NCI-H146 treated with DMSO at 0.1 percent for 48 hours (cell line): ENCODE measurements around the gene ZNF532.
"Not testable (repeated sequence)": the region's sequence is repeated elsewhere in the genome, so short reads cannot be mapped to it uniquely, and the experiment has no call there.

Source experiments
- DNase-seq: peaks from one replicate; lab custom pipeline; 2025; ENCODE audit not compliant: unreplicated experiment; lab: John Stamatoyannopoulos, UW

The ZNF532 gene, protein sequence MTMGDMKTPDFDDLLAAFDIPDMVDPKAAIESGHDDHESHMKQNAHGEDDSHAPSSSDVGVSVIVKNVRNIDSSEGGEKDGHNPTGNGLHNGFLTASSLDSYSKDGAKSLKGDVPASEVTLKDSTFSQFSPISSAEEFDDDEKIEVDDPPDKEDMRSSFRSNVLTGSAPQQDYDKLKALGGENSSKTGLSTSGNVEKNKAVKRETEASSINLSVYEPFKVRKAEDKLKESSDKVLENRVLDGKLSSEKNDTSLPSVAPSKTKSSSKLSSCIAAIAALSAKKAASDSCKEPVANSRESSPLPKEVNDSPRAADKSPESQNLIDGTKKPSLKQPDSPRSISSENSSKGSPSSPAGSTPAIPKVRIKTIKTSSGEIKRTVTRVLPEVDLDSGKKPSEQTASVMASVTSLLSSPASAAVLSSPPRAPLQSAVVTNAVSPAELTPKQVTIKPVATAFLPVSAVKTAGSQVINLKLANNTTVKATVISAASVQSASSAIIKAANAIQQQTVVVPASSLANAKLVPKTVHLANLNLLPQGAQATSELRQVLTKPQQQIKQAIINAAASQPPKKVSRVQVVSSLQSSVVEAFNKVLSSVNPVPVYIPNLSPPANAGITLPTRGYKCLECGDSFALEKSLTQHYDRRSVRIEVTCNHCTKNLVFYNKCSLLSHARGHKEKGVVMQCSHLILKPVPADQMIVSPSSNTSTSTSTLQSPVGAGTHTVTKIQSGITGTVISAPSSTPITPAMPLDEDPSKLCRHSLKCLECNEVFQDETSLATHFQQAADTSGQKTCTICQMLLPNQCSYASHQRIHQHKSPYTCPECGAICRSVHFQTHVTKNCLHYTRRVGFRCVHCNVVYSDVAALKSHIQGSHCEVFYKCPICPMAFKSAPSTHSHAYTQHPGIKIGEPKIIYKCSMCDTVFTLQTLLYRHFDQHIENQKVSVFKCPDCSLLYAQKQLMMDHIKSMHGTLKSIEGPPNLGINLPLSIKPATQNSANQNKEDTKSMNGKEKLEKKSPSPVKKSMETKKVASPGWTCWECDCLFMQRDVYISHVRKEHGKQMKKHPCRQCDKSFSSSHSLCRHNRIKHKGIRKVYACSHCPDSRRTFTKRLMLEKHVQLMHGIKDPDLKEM (N-terminal part only)

GRCh38 chr18:58864146-58865032 lies at the start of gene ZNF532:
ZNF532 (plus strand) TSS chr18:58864877. CDS start in a region left out here.
- DNase-seq = peak; percentile 83

DNA sequence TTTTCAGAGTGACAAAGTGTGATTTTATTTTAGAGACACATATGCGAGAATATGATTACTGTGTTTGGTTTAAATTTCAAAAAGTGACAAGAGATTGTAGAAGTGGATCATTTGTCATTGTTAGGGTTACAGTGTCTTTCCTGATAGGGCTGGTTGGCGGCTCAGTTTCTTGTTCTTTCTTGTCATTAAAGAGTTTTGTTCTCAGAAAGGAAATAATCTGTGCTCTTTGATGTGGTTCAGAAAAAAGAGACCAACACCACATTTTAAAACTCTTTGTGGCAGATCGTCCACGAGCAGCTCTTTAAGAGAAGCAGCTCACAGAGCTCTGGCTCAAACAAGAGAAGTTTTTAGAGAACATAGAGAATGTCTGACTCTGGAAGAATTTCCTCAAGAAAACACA lies 45.6 kb upstream of the ZNF532 start:
- no peak for DNase-seq

- no peak for DNase-seq
Measured at GRCh38 chr18:58820251-58820650, 44.4 kb upstream of the ZNF532 start.

DNA sequence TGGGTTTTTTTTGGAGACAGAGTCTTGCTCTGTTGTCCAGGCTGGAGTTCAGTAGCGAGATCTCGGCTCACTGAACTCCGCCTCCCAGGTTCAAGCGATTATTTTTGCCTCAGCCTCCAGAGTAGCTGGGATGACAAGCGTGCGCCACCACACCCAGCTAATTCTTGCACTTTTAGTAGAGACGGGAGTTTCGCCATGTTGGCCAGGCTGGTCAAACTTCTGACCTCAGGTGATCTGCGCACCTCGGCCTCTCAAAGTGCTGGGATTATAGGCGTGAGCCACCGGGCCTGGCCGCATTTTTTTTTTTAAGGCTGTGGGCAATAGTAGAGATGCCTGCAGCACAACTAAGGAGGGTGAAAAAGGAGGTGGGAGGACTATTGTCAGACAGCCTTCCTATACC lies 41.7 kb upstream of the ZNF532 start:
- no peak for DNase-seq

GRCh38 chr18:58823412-58823811 lies 41.3 kb upstream of the ZNF532 start:
- DNase-seq = no peak

DNA sequence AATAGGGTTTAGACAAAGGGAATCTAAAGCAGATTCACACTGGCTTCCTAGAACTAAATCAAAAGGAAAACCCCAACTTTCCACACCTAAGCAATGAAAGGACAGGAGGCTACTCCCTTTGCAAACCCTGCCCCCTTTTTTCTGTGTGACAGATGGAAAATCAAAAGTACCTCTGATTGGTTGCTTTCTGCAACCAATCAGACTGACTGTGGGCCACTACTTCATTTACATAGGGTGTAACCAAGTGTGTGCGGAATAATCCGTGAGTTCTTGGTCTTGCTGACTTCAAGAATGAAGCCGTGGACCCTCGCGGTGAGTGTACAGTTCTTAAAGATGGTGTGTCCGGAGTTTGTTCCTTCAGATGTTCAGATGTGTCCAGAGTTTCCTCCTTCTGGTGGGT lies 37.8 kb upstream of the ZNF532 start:
- not testable (repeated sequence) for DNase-seq

- no peak for DNase-seq
Measured at GRCh38 chr18:58827428-58827827, 37.2 kb upstream of the ZNF532 start.

DNA sequence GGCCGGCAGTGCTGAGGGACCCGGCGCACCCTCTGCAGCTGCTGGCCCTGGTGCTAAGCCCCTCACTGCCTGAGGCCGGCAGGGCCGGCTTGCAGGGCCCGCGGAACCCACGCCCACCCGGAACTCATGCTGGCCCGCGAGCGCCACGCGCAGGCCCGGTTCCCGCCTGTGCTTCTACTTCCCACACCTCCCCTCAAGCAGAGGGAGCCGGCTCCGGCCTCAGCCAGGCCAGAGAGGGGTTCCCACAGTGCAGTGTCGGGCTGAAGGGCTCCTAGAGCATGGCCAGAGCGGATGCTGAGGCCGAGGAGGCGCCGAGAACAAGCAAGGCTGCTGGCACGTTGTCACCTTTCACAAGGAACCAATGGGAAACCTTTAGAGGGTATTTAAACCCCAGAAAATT lies 36.8 kb upstream of the ZNF532 start:
- no peak for DNase-seq

- DNase-seq = no peak
Measured at GRCh38 chr18:58828399-58829121, 36.1 kb upstream of the ZNF532 start.

GRCh38 chr18:58829263-58829662 lies 35.4 kb upstream of the ZNF532 start:
- DNase-seq = no peak

DNA sequence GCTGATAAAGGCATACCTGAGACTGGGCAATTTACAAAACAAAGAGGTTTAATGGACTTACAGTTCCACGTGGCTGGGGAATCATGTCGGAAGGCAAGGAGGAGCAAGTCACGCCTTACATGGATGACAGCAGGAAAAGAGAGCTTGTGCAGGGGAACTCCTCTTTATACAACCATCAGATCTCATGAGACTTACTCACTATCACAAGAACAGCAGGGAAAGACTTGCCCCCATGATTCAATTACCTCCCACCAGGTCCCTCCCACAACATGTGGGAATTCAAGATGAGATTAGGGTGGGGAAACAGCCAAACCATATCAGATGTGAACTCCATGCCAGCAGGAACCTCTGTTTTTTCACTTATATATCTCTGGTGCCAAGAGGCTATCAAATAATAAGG lies 34.8 kb upstream of the ZNF532 start:
- DNase-seq = not testable (repeated sequence)

GRCh38 chr18:58831606-58832005 lies 33.1 kb upstream of the ZNF532 start:
- DNase-seq = no peak

GRCh38 chr18:58838165-58838860 lies 26.4 kb upstream of the ZNF532 start:
- DNase-seq = no peak

GRCh38 chr18:58838946-58839345 lies 25.7 kb upstream of the ZNF532 start:
- DNase-seq = no peak

GRCh38 chr18:58842978-58843687 lies 21.5 kb upstream of the ZNF532 start:
- no peak for DNase-seq

DNA sequence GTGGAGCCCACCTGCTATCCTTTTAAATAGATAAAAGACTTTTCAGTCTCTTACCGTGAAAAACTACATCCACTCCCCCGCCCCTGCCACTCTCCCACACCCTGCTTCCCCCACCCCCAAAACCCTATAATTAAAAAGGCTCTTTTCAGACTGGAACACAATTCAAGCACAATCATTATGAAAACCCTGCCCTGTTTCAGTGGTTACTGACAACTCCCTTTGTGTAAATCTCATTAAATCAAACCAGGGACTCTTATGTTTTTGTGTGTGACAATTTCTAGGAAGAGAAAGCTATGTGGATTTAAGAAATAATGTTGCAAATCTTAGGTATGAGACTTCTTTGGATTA lies 21.0 kb upstream of the ZNF532 start:
- peak; percentile 58 for DNase-seq

DNA sequence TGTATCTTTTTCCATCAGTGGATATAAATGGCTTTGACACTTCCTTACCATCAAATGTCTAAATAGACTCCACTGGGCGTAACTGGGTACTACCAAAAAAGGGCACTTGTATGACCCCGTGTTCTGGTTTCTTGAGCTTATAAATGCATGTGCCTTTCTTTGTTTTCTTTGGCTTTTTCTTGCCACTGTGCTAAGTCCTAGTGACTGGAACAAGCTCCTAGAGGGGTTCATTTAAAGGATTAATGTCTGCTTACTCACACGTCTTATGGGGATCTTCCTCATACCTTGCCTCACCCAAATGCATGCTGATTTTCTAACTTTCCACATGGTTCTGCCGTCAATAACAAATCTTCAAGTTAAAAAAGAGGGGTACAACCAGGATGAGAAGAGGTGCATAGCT lies 19.8 kb upstream of the ZNF532 start:
- DNase-seq = no peak

- DNase-seq = no peak
Measured at GRCh38 chr18:58845928-58846724, 18.6 kb upstream of the ZNF532 start.
